HCT116 (cell line): ENCODE results near the gene TRAF2. TPM values are rescaled to one million over a fixed set of nuclear protein-coding genes. Genes with fewer than 3 reads are reported as not detected.
A peak's percentile ranks its signal among the peaks of the same experiment; 100 is the strongest.

Source experiments
- ATAC-seq: fragments of 200-7000 bp; cut with Tn5 transposase; 2 replicates; pipeline ENCODE4 v1.9.1; 2020; ENCODE audit warnings: mild to moderate bottlenecking, moderate library complexity
- BruUV-seq: library from RNA; stranded (reverse); fragments of 400-500 nt; replicated peaks from 2 replicates; lab custom pipeline; 2021; lab: Mats Ljungman, UMichigan
- CTCF ChIA-PET: fragments of 300-600 bp; sonication (Branson Sonifier 250); formaldehyde crosslinking; loops from one replicate; lab custom pipeline; 2021; ENCODE audit warnings: antibody characterized with exemption; lab: Charles Lee
- POLR2A ChIA-PET: fragments of 300-600, 350-600 bp; sonication (Branson Sonifier 250); formaldehyde crosslinking; loops from one replicate; lab custom pipeline; 2021; ENCODE audit warnings: antibody characterized with exemption; lab: Charles Lee
- RAD21 ChIA-PET, 2 experiments: fragments of 300-600 bp; sonication (Branson Sonifier 250); formaldehyde crosslinking; loops; one replicate each; lab custom pipeline; 2023; ENCODE audit warnings: low total read pairs in 2 of 2; ENCODE audit not compliant: uncharacterized antibody in 2 of 2, unreplicated experiment in 2 of 2, low non-redundant PET in 1 of 2; lab: Charles Lee
- DNase-seq: peaks from one replicate; pipeline ENCODE4 v3.0.0-alpha.2; 2010; ENCODE audit warnings: low read depth, low spot score
- H2AFZ ChIP-seq: fragments of 200-600 bp; shearing (Covaris generic), sonication (generic); 2 replicates; pipeline ENCODE4 v1.6.1; 2017; ENCODE audit warnings: low read depth, mixed run types, mixed read lengths, antibody characterized with exemption, low read length; ENCODE audit not compliant: poor library complexity, severe bottlenecking
- H3K27ac ChIP-seq: 2 replicates; pipeline ENCODE4 v1.5.1; 2012; ENCODE audit warnings: low read depth, low read length
- H3K27me3 ChIP-seq: fragments of 200-600 bp; sonication (generic); 2 replicates; pipeline ENCODE4 v1.6.1; 2016; ENCODE audit warnings: mixed run types, low read length, mixed read lengths; ENCODE audit not compliant: insufficient read depth
- H3K36me3 ChIP-seq, 2 experiments: fragments of 200-500 bp in 1 of 2; fragments of 200-600 bp in 1 of 2; sonication (Bioruptor generic) in 1 of 2; sonication (generic) in 1 of 2; 2 replicates each; pipeline versions ENCODE4 v1.5.1 to v1.6.1; 2014 to 2016; ENCODE audit warnings: low read length in 2 of 2, inconsistent platforms in 1 of 2, mixed read lengths in 1 of 2, mixed run types in 1 of 2; ENCODE audit not compliant: insufficient read depth in 2 of 2, control insufficient read depth in 1 of 2
- H3K4me1 ChIP-seq, 2 experiments: fragments of 200-600 bp in 1 of 2; sonication (generic) in 1 of 2; 2 replicates each; pipeline versions ENCODE4 v1.5.1 to v1.6.1; 2012 to 2017; ENCODE audit warnings: low read length in 2 of 2, inconsistent platforms in 1 of 2, mild to moderate bottlenecking in 1 of 2, mixed read lengths in 1 of 2, mixed run types in 1 of 2, moderate library complexity in 1 of 2; ENCODE audit not compliant: insufficient read depth in 2 of 2, control insufficient read depth in 1 of 2
- H3K4me2 ChIP-seq: fragments of 200-600 bp; sonication (generic); 2 replicates; pipeline ENCODE4 v1.6.1; 2017; ENCODE audit warnings: mixed run types, low read length, mixed read lengths
- H3K4me3 ChIP-seq, 2 experiments: fragments of 200-600 bp in 1 of 2; sonication (generic) in 1 of 2; replicated peaks in 1 of 2; 2 replicates each; pipeline ENCODE4 v1.5.1; 2011 to 2016; ENCODE audit warnings: low read length in 2 of 2, control low read depth in 1 of 2, low read depth in 1 of 2, mild to moderate bottlenecking in 1 of 2, mixed read lengths in 1 of 2, mixed run types in 1 of 2
- H3K79me2 ChIP-seq: fragments of 200-600 bp; sonication (generic); 2 replicates; pipeline ENCODE4 v1.6.1; 2017; ENCODE audit warnings: mild to moderate bottlenecking, mixed run types, low read length, moderate library complexity, mixed read lengths; ENCODE audit not compliant: insufficient read depth
- H3K9ac ChIP-seq: fragments of 200-600 bp; sonication (generic); 2 replicates; pipeline ENCODE4 v1.6.1; 2016; ENCODE audit warnings: low read length, mixed read lengths
- H3K9me2 ChIP-seq: fragments of 200-600 bp; sonication (generic), shearing (Covaris generic); 2 replicates; pipeline ENCODE4 v1.6.1; 2017; ENCODE audit warnings: mixed run types, mild to moderate bottlenecking, moderate library complexity; ENCODE audit not compliant: insufficient read depth
- H3K9me3 ChIP-seq, 2 experiments: fragments of 200-500 bp in 1 of 2; fragments of 200-600 bp in 1 of 2; sonication (Bioruptor generic) in 1 of 2; sonication (generic) in 1 of 2; 2 replicates each; pipeline ENCODE4 v1.6.1; 2014 to 2017; ENCODE audit warnings: low read length in 2 of 2, mixed read lengths in 2 of 2, inconsistent platforms in 1 of 2, low read depth in 1 of 2, mild to moderate bottlenecking in 1 of 2, mixed run types in 1 of 2, moderate library complexity in 1 of 2; ENCODE audit not compliant: control insufficient read depth in 1 of 2, insufficient read depth in 1 of 2
- H4K20me1 ChIP-seq: fragments of 200-600 bp; sonication (generic), shearing (Covaris generic); 2 replicates; pipeline ENCODE4 v1.6.1; 2017; ENCODE audit warnings: mixed run types, mild to moderate bottlenecking, moderate library complexity; ENCODE audit not compliant: insufficient read depth
- FOSL1 ChIP-seq: IDR thresholded peaks from 2 replicates; pipeline ENCODE4 v1.6.1; 2012; ENCODE audit warnings: low read depth
- JUND ChIP-seq: IDR thresholded peaks from 2 replicates; pipeline ENCODE4 v1.6.1; 2012
- MAX ChIP-seq: IDR thresholded peaks from 2 replicates; pipeline ENCODE4 v1.6.1; 2012
- POLR2AphosphoS5 ChIP-seq: IDR thresholded peaks from 2 replicates; pipeline ENCODE4 v1.6.1; 2011; ENCODE audit warnings: mild to moderate bottlenecking, low read depth, low read length, moderate library complexity
- REST ChIP-seq: IDR thresholded peaks from 2 replicates; pipeline ENCODE4 v1.6.1; 2012; ENCODE audit warnings: low read depth
- SRF ChIP-seq: IDR thresholded peaks from 2 replicates; pipeline ENCODE4 v1.6.1; 2012; ENCODE audit warnings: low read depth
- YY1 ChIP-seq: IDR thresholded peaks from 2 replicates; pipeline ENCODE4 v1.6.1; 2011; ENCODE audit warnings: low read length, low read depth, moderate library complexity, mild to moderate bottlenecking; ENCODE audit not compliant: insufficient replicate concordance; ENCODE audit errors: extremely low read depth
- ZBTB33 ChIP-seq: IDR thresholded peaks from 2 replicates; pipeline ENCODE4 v1.6.1; 2011; ENCODE audit warnings: mild to moderate bottlenecking, low read length, moderate library complexity; ENCODE audit not compliant: insufficient replicate concordance; ENCODE audit errors: extremely low read depth
- ZFX ChIP-seq: fragments of 450-650 bp; IDR thresholded peaks from 2 replicates; pipeline ENCODE4 v1.6.1; 2017
- intact Hi-C: fragments of 100-400 bp; cut with micrococcal nuclease; formaldehyde crosslinking; loops from 2 replicates; pipeline ENCODE4 v1.10.0; 2022
- total RNA-seq: library from RNA; stranded (reverse); gene quantifications from one replicate; pipeline ENCODE4 v1.2.1, GENCODE V29; 2021; ENCODE audit not compliant: unreplicated experiment

Gene TRAF2
- total RNA-seq, 1 experiment from 2014 or later: 28.4 TPM

- Histone ChIP-seq H3K4me2 (peak overlapping the region; percentile 89), H3K27ac (peak overlapping the region; percentile 97), H3K79me2 (peaks cover 20% of the 10 kb centered on the region), H2AFZ (no peak overlapping the region), H3K9me2 (no peaks in the 10 kb centered on the region), H3K4me3 (peak overlapping the region; percentile 78 to 88), H4K20me1 (no peaks in the 10 kb centered on the region), H3K9ac (peak overlapping the region; percentile 86), H3K9me3 (no peaks in the 10 kb centered on the region), H3K4me1 (peaks cover 20 to 38% of the 10 kb centered on the region in 2 experiments), H3K27me3 (no peaks in the 10 kb centered on the region), H3K36me3 (peaks cover 12 to 15% of the 10 kb centered on the region in 2 experiments; a peak in 3 of 4 replicates)
- RAD21 ChIA-PET: no interaction called here
- ATAC-seq: peak; percentile 53
- TF ChIP-seq JUND (no peak), ZFX (peak; percentile 93)
- CTCF ChIA-PET: interaction anchor here (1.6 kb wide), 1 partner anchor 85 kb away, joined by 5 read pairs; the partner anchor contains the start of gene ABCA2
- no peak for DNase-seq
- intact Hi-C loops: loop anchor here (5.0 to 10.0 kb wide), 2 partner anchors 99 to 157 kb away; partner anchors contain the start of genes AJM1 and PHPT1
- no TSS peak for BruUV-seq
- POLR2A ChIA-PET: no interaction called here
Observed at GRCh38 chr9:136944212-136944518, 57.8 kb downstream of the TRAF2 start.

GRCh38 chr9:136944519-136945332 is 58.4 kb downstream of the TRAF2 start, which contains the start of the genes C8G and FBXW5:
Gene C8G (plus strand): TSS chr9:136945243. CDS start chr9:136945321, 78 bp downstream.
Gene FBXW5 (minus strand): TSS chr9:136944738. CDS start chr9:136944083, 655 bp downstream.
- ATAC-seq (peak; percentile 75), DNase-seq (peak; percentile 80)
- BruUV-seq: no TSS peak
- no peaks in the 10 kb centered on the region for H4K20me1 ChIP-seq
- peaks cover 21 to 43% of the 10 kb centered on the region in 2 experiments for H3K4me1 ChIP-seq
- ChIA-PET CTCF (interaction anchor here (1.0 to 1.6 kb wide), 3 partner anchors 84 to 90 kb away, joined by 3 to 9 read pairs (median 5); partner anchors contain the start of gene ABCA2), POLR2A (no interaction called here), RAD21 (no interaction called here)
- peaks cover 20% of the 10 kb centered on the region for H3K79me2 ChIP-seq
- peak within 1 kb of the TSS; percentile 78 to 88 for H3K4me3 ChIP-seq
- peak within 1 kb of the TSS; percentile 97 for H3K27ac ChIP-seq
- H3K36me3 ChIP-seq: peaks cover 12 to 15% of the 10 kb centered on the region in 2 experiments; a peak in 3 of 4 replicates
- peak within 1 kb of the TSS; percentile 86 for H3K9ac ChIP-seq
- no peaks in the 10 kb centered on the region for H3K9me3 ChIP-seq
- H3K9me2 ChIP-seq: no peaks in the 10 kb centered on the region
- no peaks in the 10 kb centered on the region for H3K27me3 ChIP-seq
- intact Hi-C loops: loop anchor here (5.0 to 10.0 kb wide), 2 partner anchors 100 to 157 kb away; partner anchors contain the start of genes AJM1 and PHPT1
- H2AFZ ChIP-seq: no peak within 1 kb of the TSS
- H3K4me2 ChIP-seq: peak within 1 kb of the TSS; percentile 89
- TF ChIP-seq SRF (no peak), ZBTB33 (peak; percentile 58), REST (no peak), FOSL1 (no peak), YY1 (peak; percentile 82), MAX (no peak), POLR2AphosphoS5 (peak; percentile 77)
